Skeletal muscle cell (primary cell): ENCODE results near the gene BEX1.

Experiments
- DNase-seq: peaks from one replicate; pipeline ENCODE4 v3.0.0-alpha.2; 2010; ENCODE audit warnings: low read depth
- H3K4me3 ChIP-seq: 2 replicates; pipeline ENCODE4 v1.5.1; 2011; ENCODE audit warnings: low read depth, mild to moderate bottlenecking, control low read depth, low read length, moderate library complexity

BEX1 gene

DNA sequence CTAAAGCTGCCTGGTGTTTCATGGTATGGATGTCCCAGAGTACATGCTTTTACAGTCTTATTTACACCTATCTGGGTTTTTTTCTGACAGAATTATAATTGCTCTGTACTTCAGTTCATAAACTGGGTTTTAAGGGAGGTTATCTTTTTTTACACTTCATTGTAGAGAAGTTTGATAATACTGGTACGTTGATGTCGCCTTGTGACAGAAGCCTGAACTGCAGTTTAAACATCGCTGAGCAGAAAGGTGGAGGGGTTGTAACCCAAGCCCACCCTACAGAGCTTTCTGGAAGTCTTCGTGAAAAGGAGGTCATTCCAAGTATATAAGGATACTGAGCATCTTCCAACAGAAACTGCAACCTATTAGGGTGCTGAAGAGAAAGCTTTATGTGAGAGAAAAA, 46.4 kb downstream of the BEX1 start:
- no peak overlapping the region for H3K4me3 ChIP-seq
- DNase-seq = no peak

DNA sequence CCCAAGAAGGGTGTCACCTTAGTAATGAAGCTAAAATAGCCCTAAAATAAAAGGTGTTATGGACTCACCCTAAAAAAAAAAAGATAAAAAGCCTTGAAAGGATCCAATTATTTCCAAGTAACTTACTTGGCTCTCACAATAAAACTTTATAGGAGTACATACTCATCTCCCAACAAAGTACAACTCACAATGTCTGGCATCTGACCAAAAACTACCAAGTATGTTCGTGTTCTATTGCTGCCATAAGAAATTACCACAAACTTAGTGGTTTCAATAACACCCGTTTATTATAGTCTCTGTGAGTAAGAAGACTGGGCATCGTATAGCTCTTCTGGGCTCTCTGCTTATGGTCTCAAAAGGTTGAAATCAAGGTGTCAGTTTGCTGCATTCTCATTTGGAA, 51.0 kb downstream of the BEX1 start:
- H3K4me3 ChIP-seq = no peak overlapping the region
- DNase-seq = no peak
